Caki2 (cell line): Measurements from ENCODE around the gene OTOGL. TPM values are rescaled to one million over a fixed set of nuclear protein-coding genes. Genes with fewer than 3 reads are reported as not detected.
"Not testable (repeated sequence)": the region's sequence is repeated elsewhere in the genome, so short reads cannot be mapped to it uniquely, and the experiment has no call there.

Experiments
- DNase-seq: peaks from one replicate; pipeline ENCODE4 v3.0.0-alpha.2; 2015; ENCODE audit warnings: low read depth
- in situ Hi-C: cut with HindIII; loops from 2 replicates; pipeline ENCODE4 v1.10.0; 2016; ENCODE audit warnings: low sequenced_read_pairs, low pct_unique_long_range_greater_than_20kb, mixed read lengths
- total RNA-seq: library from RNA; depleted of rRNA; stranded (reverse); fragments of >200 nt; shearing (Covaris generic); gene quantifications from 2 replicates; pipeline ENCODE4 v1.2.3, GENCODE V29; 2014; ENCODE audit warnings: low replicate concordance; rRNA removed

The OTOGL gene, protein sequence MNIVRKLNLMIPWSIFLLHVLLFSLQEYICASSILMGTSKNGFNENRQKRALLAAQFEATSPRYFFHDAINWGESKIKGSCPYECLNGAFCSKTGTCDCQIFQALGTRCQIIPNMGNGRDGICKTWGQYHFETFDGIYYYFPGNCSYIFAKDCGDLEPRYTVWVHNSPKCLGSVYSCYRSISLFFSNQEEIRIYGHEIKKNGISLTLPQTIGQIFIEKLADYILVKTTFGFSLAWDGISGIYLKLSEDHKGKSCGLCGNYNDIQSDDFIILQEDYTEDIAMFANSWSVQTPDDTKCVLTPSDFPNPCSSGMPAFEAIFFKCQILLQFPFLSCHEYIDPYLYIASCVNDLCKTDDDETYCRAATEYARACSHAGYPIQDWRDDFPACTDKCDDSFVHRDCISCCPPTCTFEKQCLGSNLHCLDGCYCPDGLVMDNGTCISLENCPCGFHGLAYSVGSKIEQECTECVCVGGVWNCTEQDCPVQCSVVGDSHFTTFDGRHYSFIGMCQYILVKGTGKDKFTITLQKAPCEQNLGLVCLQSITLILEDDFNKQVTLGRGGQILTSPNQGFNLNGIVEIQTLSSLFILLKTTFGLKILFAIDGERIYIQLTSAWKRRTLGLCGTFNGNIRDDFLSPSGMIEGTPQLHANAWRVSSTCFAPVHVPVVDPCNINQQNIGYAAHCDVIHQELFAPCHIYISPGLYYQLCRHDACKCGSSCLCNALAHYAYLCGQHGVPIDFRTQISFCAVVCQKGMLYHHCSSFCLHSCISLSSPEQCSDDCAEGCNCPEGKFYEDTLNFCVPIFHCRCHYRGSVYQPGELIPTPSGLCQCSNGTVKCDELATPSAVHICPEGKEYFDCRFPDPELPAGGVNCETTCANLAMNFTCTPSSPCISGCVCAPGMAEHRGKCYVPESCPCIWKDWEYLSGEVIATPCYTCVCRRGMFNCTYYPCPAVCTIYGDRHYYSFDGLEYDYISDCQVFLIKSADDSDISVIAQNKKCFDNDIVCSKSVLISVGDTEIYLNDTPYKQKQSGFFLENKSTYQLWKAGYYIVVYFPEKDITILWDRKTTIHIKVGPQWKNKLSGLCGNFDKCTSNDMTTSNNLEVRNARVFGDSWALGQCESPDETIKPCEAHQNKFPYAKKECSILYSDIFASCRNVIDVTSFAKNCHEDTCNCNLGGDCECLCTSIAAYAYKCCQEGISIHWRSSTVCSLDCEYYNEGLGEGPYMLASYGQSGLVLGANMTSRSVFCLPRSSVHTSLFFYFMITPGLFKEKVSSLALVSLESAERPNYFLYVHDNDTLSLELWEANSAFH (N-terminal part only)
- total RNA-seq: not detected in 2 replicates

DNA sequence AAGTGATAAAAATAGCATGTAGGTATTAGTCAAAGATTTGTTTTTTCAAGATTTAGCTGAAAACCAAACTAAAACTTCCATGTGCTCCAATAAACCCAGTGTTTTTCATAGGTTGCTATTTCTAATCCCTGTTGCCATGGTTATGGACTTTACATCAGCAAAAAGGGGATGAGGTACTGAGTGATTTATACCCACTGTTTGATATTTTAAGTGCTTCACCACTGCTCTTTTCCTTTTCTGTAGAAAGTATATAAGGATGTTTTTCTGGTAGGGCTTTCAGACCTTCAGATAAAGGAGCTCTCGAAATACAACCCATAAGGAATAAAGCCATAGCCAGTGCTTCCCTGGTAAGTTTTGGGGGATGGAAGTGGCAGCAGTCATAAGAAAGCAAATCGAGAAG lies at the start of gene OTOGL:
OTOGL (plus strand) TSS at position 279 of the 400 bp plus-strand sequence. CDS start 109,895 bp downstream, outside the sequence.
- in situ Hi-C loops: no loop called here
- no peak for DNase-seq

DNA sequence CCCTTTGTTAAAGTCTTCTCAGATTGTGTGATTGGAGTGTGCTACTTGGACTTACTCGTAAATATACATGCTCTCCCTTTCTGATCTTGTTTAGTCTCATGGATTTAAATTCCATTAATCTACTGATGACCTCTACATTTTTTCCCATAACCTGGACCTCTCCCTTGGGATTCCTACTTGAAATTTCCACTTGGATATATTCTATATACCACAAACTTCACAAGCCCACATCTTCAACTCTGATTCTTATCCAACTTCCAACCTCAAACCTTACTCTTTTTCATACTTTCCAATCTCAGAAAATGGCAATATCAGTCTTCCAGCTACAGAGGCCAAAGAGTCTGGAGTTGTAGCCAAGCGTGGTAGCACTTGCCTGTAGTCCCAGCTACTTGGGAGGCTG lies 49.1 kb upstream of the OTOGL start:
- no peak for DNase-seq
- in situ Hi-C loops: no loop called here

DNA sequence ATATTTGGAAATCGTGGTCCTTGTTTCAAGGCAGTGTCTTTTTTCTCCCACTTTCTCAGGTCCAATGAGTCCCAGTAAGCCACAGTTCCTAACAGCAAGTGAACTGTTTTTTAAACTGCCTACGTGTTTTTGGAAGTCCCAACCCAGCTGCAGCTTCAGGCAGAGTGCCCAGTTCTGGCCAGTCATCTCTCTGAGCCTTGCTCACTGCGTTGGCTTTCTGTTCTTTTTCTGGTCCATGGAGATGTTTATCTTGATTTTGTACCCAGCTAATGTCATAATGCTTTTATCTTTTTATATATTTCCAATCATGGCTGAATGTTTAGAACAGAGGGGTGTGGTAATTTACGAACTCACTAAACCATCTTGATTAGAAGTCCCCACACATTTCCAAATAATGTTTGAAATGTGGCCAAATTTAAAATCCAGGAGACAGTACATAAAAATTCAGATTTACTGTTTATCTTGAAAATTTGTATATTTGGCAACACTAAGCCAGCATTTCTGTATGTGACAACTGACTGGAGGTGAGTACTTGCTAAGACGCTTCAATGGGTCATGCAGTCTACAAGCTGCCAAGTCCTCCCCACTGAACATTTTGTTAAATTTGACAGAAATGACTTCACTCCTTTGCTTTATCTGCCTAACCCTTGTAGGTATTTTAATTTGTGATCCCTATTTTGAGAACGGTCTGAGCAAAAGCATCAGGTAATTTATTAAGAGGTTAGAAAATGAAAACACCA lies 46.1 kb upstream of the OTOGL start:
- in situ Hi-C loops: no loop called here

DNA sequence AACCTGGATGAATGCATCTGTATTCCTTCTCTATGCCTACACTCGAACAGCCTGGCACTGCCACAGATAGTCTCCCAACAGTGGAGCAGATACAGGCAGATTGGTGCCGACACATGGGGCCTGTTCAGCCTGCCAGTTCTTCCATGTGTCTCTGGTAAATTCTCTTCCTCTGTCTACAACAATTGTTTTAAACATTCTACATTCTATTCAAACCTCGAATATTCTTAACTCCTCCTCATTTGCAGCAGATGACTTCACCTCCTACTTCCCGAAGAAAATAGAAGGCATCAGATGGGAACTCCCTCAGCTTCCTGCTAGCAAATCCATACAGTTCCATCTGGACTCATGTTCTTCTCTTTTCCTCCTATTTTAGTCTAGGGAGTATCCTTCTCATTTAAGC lies 43.1 kb upstream of the OTOGL start:
- no peak for DNase-seq
- in situ Hi-C loops: no loop called here

More for the DNA sequence above, 46.1 kb upstream of the OTOGL start:
- no peak for DNase-seq

DNA sequence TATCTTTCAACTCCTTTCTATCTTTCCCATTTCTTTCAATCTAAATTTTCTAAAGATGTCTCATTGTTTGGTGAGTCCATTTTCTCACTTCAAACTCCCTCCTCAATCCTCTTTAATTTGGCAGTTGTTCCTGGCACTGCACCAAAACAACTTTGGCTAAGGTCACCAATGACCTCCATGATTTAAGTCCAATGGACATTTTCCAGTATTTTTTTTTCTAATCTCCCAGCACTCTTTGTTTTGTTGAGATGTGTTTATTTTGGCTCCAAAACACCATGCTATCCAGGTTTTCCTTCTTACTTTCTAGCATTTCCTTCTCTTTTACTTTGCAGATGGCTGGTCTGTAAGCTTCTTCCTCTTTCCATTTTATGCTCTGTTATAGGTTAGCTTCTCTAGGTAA lies 42.5 kb upstream of the OTOGL start:
- DNase-seq: peak; percentile 19
- in situ Hi-C loops: no loop called here

DNA sequence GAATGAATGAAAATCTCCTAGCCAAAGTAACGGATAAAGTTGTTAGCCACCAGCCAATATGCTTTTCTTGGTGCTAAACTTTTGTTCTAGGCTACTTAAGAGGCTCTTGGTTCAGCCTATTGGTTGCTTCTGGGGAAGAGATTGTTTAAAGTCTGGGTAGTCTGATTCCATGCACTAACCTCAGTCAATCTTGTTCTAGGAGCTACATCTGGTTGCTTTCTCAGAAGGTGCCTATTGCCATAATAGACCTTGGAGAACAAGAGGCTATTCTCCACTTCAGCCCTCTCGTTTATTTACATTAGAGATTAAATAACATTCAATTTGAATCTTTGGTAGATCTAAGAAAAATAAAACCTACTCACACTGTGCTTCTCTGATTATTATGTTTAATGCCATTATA lies 40.8 kb upstream of the OTOGL start:
- in situ Hi-C loops: no loop called here

DNA sequence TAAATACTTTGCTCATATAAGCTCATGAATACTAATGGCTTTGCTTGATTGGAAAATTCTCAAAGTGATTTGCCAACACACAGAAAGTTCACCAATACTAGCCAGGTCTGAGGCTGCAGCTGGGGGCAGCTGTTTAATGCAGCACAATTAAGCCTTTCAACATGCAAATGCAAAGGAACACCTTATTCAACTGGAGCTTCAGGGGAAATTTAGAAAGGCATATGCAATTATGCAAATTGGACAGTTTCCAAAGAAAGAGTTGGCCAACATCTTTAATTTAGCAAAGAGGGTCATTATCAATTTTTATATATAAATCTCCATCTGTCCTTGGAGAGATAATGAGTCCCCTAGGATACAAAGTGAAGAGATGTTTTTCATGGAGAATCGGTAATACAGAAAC lies 40.2 kb upstream of the OTOGL start:
- DNase-seq: no peak
- in situ Hi-C loops: no loop called here

More for the DNA sequence above, 40.8 kb upstream of the OTOGL start:
- no peak for DNase-seq

DNA sequence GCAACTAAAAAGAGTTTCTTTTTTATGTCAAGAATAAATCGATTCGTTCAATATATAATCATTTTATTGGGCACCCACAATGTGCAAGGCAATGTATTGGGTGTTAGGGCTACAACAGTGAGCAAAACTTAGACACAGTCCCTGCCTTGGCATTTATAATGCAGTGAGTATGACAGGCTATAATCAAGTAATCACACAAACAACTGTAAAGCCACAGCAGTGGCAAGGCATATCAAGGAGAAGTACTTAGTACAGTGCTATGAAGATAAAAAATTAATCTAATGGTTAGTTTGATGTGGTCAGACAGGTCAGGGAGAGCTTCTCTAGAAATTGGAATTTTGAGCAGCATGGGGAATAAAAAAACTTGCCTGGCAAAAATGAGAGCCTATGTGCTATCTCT lies 39.5 kb upstream of the OTOGL start:
- in situ Hi-C loops: no loop called here
- DNase-seq: no peak

DNA sequence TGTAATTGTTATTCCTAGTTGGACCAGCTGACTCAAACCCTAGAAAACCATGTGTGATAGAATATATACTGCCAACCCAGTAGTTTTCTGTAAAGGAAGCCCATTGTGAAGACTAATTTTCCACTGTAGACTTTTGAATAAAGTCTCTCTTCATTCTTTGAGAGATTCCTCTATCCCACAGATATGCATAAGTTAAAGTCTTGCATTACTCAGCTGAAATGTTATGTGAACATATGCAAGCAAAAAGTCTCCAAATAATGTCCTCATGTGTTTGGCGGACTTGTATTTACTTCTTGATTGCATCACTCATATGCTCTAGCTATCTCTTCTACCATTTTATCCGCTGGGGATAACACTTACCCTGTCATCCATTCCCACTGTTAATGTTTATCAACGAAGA lies 35.1 kb upstream of the OTOGL start:
- in situ Hi-C loops: no loop called here
- DNase-seq: no peak

DNA sequence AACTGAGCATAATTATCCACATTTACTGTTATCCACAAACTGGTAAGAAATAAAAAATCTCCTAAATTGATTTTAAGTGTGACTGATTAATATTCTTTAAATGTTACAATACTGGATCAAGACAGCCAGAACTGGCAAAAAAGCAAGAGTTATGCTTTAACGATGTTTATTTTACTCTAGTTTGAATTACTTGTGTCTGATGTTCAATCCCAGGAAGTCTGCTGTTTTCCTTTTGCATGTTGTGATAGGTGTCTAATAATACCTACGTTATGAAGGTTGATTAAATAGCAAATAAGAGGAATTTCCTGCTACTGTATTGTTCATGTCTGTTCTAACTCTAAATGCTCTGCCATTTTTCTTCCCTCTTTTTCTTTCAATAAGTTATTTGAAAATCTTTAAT lies 34.4 kb upstream of the OTOGL start:
- in situ Hi-C loops: no loop called here
- DNase-seq: no peak

DNA sequence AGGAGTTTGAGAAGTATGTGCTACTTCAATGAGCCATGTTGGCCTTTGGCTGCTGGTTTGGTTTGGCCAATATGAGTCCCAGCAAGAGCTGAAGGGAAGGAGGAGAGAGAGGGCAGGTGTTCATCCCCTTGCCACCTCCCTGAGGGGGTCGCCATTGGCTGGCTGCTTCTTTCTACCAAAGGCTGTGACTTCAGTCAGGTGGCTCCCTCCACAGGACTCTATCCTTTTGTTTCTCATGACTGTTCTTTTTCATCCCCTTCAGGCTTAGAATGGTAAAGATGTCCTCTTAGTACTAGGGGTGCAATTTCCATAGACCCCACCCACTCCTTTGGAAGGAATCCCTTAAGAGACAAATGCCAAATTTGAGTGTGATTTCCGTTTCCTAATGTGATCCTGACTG lies 31.2 kb upstream of the OTOGL start:
- DNase-seq: no peak
- in situ Hi-C loops: no loop called here

DNA sequence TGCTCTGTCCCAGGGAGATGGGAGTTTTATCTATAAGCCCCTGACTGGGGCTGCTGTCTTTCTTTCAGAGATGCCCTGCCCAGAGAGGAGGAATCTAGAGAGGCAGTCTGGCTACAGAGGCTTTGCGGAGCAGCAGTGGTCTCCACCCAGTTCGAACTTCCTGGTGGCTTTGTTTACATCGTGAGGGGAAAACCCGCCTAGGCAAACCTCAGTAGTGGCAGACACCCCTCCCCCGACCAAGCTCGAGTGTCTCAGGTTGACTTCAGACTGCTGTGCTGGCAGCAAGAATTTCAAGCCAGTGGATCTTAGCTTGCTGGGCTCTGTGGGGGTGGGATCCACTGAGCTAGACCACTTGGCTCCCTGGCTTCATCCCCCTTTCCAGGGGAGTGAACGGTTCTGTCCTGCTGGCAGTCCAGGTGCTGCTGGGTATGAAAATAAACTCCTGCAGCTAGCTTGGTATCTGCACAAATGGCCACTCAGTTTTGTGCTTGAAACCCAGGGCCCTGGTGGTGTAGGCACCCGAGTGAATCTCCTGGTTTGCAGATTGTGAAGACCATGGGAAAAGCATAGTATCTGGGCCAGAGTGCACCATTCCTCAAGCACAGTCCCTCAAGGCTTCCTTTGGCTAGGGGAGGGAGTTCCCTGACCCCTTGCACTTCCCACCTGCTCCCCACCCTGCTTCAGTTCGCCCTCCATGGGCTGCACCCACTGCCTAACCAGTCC lies 15.3 kb upstream of the OTOGL start:
- DNase-seq, in situ Hi-C loops: not testable (repeated sequence)

DNA sequence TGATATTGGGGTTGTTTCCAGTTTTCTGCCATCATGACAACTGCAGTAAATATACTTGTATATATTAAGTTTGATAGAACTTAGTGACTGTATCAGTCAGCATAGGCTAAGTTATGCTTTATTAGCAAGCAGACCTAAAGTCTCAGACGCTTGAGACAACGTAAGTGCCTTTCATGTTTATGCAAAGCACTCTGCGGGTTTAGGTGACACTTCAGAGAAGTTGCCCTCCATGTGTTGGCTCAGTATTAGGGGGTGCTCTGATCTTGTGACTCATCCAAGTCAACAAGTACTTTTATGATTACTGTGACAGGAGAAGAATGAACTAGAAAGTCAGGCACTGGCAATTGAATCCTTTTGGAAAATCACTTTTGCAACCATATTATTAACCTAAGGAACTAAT lies 13.3 kb upstream of the OTOGL start:
- no peak for DNase-seq
- in situ Hi-C loops: no loop called here

DNA sequence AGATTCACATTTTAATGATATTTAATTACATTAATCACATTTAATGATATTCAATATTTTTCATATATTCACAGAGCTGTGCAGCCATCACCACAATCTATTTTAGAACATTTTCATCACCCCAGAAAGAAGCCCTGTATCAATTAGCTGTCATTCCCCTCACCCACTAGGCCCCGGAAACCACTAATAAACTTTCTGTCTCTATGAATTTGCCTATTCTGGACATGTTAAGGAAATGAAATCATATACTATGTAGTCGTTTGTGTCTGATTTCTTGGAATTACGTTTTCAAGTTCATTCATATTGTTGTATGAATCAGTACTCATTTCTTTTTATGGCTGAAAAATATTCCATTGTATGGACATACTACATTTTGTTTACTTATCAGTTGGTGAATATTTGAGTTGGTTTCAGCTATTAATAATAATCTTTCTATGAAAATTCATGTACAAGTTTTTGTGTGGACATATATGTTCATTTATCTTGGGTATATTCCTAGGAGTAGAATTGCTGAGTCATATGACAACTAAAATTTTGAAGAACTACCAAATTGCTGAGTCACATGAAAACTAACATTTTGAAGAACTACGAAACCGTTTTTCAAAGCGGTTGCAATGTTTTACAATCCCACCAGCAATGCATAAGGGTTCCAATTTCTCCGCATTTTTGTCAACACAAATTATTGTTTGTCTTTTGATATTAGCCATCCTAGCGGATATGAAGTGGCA lies 11.7 kb upstream of the OTOGL start:
- DNase-seq: no peak
- in situ Hi-C loops: no loop called here

DNA sequence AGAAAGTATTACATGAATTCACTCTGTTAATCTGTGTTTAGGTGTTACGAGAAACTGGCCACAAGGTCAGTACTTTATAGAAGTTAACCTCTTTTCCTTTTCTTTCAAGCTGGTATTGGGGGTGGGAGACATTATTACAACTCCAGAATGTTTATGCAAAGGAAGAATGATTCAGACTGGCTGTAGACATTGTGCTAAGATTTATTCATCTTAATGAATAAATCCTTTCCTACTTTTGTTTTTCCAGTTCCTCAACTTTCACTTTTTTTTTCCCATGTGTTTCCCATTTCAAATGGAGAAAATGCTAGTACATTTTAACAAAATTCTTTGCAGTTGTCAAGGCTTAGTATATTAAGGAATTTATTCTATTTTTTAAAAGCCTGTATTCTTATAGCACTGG lies 1.3 kb downstream of the OTOGL start:
- DNase-seq: no peak
- in situ Hi-C loops: no loop called here

DNA sequence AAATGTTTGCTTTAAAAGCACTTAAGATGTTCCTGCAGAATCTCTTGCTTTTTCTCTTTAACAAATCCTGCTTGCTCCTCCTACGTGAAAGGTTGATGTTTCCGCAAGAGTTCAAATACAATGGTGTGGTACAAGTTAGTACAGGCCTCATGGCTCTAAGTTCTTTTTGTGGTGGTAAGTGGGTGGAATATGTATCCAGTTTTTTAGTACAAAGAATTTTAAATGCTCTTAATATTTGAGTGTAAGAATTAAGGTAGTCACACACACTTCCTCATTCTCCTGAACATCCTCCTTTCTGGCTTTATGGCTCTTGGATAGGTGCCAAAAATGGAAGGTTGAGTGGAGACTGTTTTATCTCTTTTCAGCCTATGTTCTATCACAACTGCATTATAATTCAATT lies 1.8 kb downstream of the OTOGL start:
- in situ Hi-C loops: no loop called here
- peak; percentile 19 for DNase-seq

DNA sequence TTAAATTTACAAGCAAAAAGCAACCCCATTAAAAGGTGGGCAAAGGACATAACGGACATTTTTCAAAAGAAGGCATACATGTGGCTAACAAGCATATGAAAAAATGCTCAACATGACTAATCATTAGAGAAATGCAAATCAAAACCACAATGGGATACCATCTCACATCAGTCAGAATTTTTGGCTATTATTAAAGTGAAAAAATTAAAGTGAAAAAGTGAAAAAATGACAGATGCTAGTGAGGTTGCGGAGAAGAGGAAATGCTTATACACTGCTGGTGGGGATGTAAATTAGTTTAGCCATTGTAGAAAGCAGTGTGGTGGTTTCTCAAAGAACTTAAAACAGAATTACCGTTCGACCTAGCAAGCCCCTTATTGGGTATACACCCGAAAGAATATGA lies 7.9 kb downstream of the OTOGL start:
- DNase-seq: no peak
- in situ Hi-C loops: no loop called here
